NCI-H69 (cell line): ENCODE data around the gene CHST9.
A peak's percentile ranks its signal among the peaks of the same experiment; 100 is the strongest.
"Not testable (repeated sequence)": the region's sequence is repeated elsewhere in the genome, so short reads cannot be mapped to it uniquely, and the experiment has no call there.

ENCODE experiments used
- DNase-seq: peaks from one replicate; lab custom pipeline; 2025; lab: John Stamatoyannopoulos, UW

The CHST9 gene

GRCh38 chr18:27185025-27185763 lies at the start of gene CHST9:
CHST9 (minus strand) TSS chr18:27185308; CDS start chr18:27142809, 42,499 bp downstream.
- DNase-seq = peak; percentile 94

GRCh38 chr18:27232355-27232754 lies 47.2 kb upstream of the CHST9 start:
- not testable (repeated sequence) for DNase-seq

GRCh38 chr18:27231671-27232070 lies 46.6 kb upstream of the CHST9 start:
- DNase-seq = not testable (repeated sequence)

GRCh38 chr18:27231221-27231620 lies 46.1 kb upstream of the CHST9 start:
- DNase-seq = not testable (repeated sequence)

GRCh38 chr18:27227721-27228120 lies 42.6 kb upstream of the CHST9 start:
- no peak for DNase-seq

GRCh38 chr18:27226556-27227075 lies 41.5 kb upstream of the CHST9 start:
- DNase-seq = no peak

- DNase-seq = no peak
Observed at GRCh38 chr18:27225947-27226481, 40.9 kb upstream of the CHST9 start.

- peak; percentile 96 for DNase-seq
Observed at GRCh38 chr18:27223526-27224291, 38.6 kb upstream of the CHST9 start.

GRCh38 chr18:27214831-27215230 lies 29.7 kb upstream of the CHST9 start:
- DNase-seq = no peak

GRCh38 chr18:27213123-27213717 lies 28.1 kb upstream of the CHST9 start:
- no peak for DNase-seq

- DNase-seq = peak; percentile 41
Observed at GRCh38 chr18:27211569-27211968, 26.5 kb upstream of the CHST9 start.

- no peak for DNase-seq
Observed at GRCh38 chr18:27206411-27206810, 21.3 kb upstream of the CHST9 start.

GRCh38 chr18:27202741-27203140 lies 17.6 kb upstream of the CHST9 start:
- DNase-seq = peak; percentile 88

- peak; percentile 72 for DNase-seq
Observed at GRCh38 chr18:27198036-27198435, 12.9 kb upstream of the CHST9 start.

GRCh38 chr18:27188309-27188708 lies 3.2 kb upstream of the CHST9 start:
- no peak for DNase-seq

- peak; percentile 68 for DNase-seq
Observed at GRCh38 chr18:27185897-27186296, 789 bp upstream of the CHST9 start.

- peak; percentile 91 for DNase-seq
Observed at GRCh38 chr18:27184115-27185024, 738 bp downstream of the CHST9 start.

- peak; percentile 86 for DNase-seq
Observed at GRCh38 chr18:27181726-27182125, 3.4 kb downstream of the CHST9 start.

GRCh38 chr18:27178424-27178823 lies 6.7 kb downstream of the CHST9 start:
- peak; percentile 28 for DNase-seq

GRCh38 chr18:27175914-27176313 lies 9.2 kb downstream of the CHST9 start:
- peak; percentile 18 for DNase-seq

- no peak for DNase-seq
Observed at GRCh38 chr18:27175245-27175644, 9.9 kb downstream of the CHST9 start.
